ENCODE data around the gene RPN2. TPM values are rescaled to one million over a fixed set of nuclear protein-coding genes. Genes with fewer than 3 reads are reported as not detected.

RPN2 gene
- total RNA-seq, 1 donor from 2014 or later: 156 TPM

DNA sequence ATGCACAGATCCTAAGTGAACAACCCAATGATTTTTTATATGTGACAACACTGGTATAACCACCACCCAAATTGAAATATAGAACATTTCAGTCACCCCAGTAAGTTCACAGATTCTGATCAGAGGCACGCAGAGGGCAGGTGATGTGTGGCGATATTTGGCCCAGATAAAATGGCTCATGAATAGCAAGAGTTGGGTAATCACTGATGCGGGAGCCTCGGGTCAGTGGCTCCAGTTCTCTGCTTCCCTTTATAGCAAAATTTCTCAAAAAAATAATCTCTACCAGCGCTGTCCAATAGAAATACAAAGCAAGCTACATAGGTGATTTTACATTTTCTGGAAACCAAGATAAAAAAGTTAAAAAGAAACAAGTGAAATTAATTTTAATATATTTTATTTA is 67.6 kb downstream of the RPN2 start:
- no peak for DNase-seq
- Mint-ChIP-seq H3K4me3 (ENCODE audit: unreplicated experiment) (no peak overlapping the region), H3K27ac (ENCODE audit: unreplicated experiment) (no peak overlapping the region), H3K36me3 (ENCODE audit: unreplicated experiment) (no peaks in the 10 kb centered on the region), H3K4me1 (ENCODE audit: low read depth, unreplicated experiment) (peaks cover 2% of the 10 kb centered on the region), H3K27me3 (ENCODE audit: unreplicated experiment) (no peaks in the 10 kb centered on the region), H3K9me3 (ENCODE audit: unreplicated experiment) (no peaks in the 10 kb centered on the region)
- TF ChIP-seq, protein P1, sequence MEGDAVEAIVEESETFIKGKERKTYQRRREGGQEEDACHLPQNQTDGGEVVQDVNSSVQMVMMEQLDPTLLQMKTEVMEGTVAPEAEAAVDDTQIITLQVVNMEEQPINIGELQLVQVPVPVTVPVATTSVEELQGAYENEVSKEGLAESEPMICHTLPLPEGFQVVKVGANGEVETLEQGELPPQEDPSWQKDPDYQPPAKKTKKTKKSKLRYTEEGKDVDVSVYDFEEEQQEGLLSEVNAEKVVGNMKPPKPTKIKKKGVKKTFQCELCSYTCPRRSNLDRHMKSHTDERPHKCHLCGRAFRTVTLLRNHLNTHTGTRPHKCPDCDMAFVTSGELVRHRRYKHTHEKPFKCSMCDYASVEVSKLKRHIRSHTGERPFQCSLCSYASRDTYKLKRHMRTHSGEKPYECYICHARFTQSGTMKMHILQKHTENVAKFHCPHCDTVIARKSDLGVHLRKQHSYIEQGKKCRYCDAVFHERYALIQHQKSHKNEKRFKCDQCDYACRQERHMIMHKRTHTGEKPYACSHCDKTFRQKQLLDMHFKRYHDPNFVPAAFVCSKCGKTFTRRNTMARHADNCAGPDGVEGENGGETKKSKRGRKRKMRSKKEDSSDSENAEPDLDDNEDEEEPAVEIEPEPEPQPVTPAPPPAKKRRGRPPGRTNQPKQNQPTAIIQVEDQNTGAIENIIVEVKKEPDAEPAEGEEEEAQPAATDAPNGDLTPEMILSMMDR (IDR thresholded peaks at IDR 0.05; ENCODE audit: partially characterized antibody, unreplicated experiment): no peak

DNA sequence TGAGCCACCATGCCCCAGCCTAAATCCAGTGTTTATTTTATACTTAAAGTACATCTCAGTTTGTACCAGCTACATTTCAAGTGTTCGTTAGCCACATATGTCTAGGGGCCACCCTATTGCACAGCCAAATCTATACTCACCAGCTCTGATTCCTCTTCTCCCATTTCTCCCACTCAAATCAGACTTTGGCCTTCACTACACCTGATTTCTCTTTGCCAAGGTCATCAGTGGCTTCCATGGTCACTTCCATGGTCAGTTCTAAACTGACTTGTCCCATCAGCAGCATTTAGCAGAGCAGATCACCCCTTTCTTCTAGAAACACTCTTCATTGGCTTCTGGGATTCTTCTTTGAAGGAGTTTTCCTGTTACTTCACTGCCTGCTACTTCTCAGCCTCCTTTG is 68.4 kb downstream of the RPN2 start:
- TF ChIP-seq, protein P1 (IDR thresholded peaks at IDR 0.05; ENCODE audit: partially characterized antibody, unreplicated experiment): no peak
- no peak for DNase-seq
- Mint-ChIP-seq H3K27me3 (ENCODE audit: unreplicated experiment) (peaks cover 2% of the 10 kb centered on the region), H3K4me1 (ENCODE audit: low read depth, unreplicated experiment) (peaks cover 2% of the 10 kb centered on the region), H3K9me3 (ENCODE audit: unreplicated experiment) (no peaks in the 10 kb centered on the region), H3K4me3 (ENCODE audit: unreplicated experiment) (no peak overlapping the region), H3K27ac (ENCODE audit: unreplicated experiment) (no peak overlapping the region), H3K36me3 (ENCODE audit: unreplicated experiment) (no peaks in the 10 kb centered on the region)

DNA sequence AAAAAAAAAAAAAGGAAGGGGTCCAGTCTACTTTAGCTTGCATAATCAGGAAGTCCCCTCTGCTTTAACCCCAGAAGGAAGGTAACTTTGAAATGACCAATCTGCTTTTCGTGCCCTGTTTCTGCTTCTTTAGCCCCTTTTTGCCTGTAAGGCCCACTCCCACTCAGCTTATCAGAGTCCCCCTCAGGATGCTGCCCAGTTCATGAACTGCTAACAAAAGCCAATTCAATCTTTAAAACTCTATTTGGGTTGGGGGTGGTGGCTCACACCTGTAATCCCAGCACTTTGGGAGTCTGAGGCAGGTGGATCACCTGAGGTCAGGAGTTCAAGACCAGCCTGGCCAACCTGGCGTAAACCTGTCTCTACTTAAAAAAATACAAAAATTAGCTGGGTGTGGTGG is 70.2 kb downstream of the RPN2 start:
- peaks cover 2% of the 10 kb centered on the region for H3K9me3 Mint-ChIP-seq (ENCODE audit: unreplicated experiment)
- H3K36me3 Mint-ChIP-seq (ENCODE audit: unreplicated experiment): peaks cover 2% of the 10 kb centered on the region
- no peak overlapping the region for H3K4me3 Mint-ChIP-seq (ENCODE audit: unreplicated experiment)
- DNase-seq: no peak
- H3K4me1 Mint-ChIP-seq (ENCODE audit: low read depth, unreplicated experiment): peaks cover 2% of the 10 kb centered on the region
- H3K27ac Mint-ChIP-seq (ENCODE audit: unreplicated experiment): no peak overlapping the region
- TF ChIP-seq, protein P1 (IDR thresholded peaks at IDR 0.05; ENCODE audit: partially characterized antibody, unreplicated experiment): no peak
- peaks cover 5% of the 10 kb centered on the region for H3K27me3 Mint-ChIP-seq (ENCODE audit: unreplicated experiment)

DNA sequence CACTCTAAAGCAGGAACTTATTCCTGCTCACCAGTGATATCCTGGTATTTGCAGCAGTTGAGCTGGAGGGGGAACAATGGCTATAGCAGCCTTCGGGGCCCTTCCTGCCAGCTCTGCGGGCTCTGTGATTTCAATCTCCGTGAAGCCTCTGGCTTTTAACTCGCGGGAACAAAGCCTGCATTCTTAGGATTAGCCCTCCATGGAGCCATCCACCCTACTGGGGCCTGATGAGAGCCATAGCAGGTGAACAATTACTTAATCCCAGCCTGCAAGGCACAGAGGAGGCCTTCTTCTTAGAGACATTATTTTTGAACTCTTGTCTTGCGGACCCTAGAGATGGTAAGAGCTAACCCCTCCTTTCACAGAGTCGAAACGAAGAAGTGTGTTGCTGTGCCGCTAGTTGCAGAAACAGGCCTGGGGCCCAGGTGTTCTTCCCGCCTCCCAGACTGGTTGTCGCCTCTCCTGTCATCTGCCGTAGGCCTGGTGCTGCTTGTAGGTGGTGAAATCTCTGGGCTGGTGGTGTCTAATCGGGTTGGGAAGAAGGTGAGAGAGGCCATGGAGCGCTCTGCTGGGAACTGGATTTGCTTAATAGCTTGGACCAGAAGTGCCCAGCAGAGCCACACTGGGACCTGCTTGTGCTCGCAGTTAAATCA is 72.8 kb downstream of the RPN2 start:
- H3K27me3 Mint-ChIP-seq (ENCODE audit: unreplicated experiment): peaks cover 9% of the 10 kb centered on the region
- TF ChIP-seq, protein P1 (IDR thresholded peaks at IDR 0.05; ENCODE audit: partially characterized antibody, unreplicated experiment): no peak
- no peak overlapping the region for H3K27ac Mint-ChIP-seq (ENCODE audit: unreplicated experiment)
- H3K4me1 Mint-ChIP-seq (ENCODE audit: low read depth, unreplicated experiment): peaks cover 6% of the 10 kb centered on the region
- H3K9me3 Mint-ChIP-seq (ENCODE audit: unreplicated experiment): peaks cover 10% of the 10 kb centered on the region
- no peak overlapping the region for H3K4me3 Mint-ChIP-seq (ENCODE audit: unreplicated experiment)
- H3K36me3 Mint-ChIP-seq (ENCODE audit: unreplicated experiment): peaks cover 5% of the 10 kb centered on the region
- DNase-seq: no peak

DNA sequence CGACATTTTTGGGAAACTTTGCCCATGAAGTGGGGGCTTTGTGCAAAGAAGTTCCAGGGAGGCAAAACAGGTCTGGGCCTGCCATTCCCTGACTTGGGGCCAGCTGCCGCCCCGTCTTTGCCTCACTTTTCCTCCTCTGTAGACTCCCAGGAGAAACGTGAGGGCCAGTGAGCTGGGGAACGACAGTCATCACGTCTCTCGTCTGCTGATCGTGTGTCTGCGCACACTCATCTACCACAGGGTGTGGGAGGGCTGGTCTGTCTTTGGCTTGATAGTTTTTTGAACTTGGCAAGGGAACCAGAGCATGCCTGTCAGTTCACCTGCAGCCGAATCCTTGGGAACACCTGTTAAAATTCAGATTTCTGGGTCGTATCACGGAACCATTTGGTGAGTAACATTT is 74.0 kb downstream of the RPN2 start:
- peaks cover 9% of the 10 kb centered on the region for H3K27me3 Mint-ChIP-seq (ENCODE audit: unreplicated experiment)
- no peak for DNase-seq
- peaks cover 9% of the 10 kb centered on the region for H3K4me1 Mint-ChIP-seq (ENCODE audit: low read depth, unreplicated experiment)
- no peak overlapping the region for H3K27ac Mint-ChIP-seq (ENCODE audit: unreplicated experiment)
- TF ChIP-seq, protein P1 (IDR thresholded peaks at IDR 0.05; ENCODE audit: partially characterized antibody, unreplicated experiment): no peak
- peaks cover 10% of the 10 kb centered on the region for H3K9me3 Mint-ChIP-seq (ENCODE audit: unreplicated experiment)
- no peak overlapping the region for H3K4me3 Mint-ChIP-seq (ENCODE audit: unreplicated experiment)
- H3K36me3 Mint-ChIP-seq (ENCODE audit: unreplicated experiment): peaks cover 5% of the 10 kb centered on the region

Data from glutamatergic neuron (in vitro differentiated cells).